HepG2 (cell line): ENCODE measurements around the gene LCE1A. TPM values are rescaled to one million over a fixed set of nuclear protein-coding genes. Genes with fewer than 3 reads are reported as not detected.

ENCODE experiments used
- ATAC-seq: fragments of 200-7000 bp; cut with Tn5 transposase; 3 replicates; pipeline ENCODE4 v1.9.1; 2020; ENCODE audit warnings: mild to moderate bottlenecking, moderate library complexity
- BruUV-seq: library from RNA; stranded (reverse); fragments of 400-500 nt; replicated peaks from 2 replicates; lab custom pipeline; 2021; lab: Mats Ljungman, UMichigan
- CTCF ChIA-PET: fragments of 300-600 bp; formaldehyde crosslinking; extraction: SDS; loops from one replicate; lab custom pipeline; 2021; ENCODE audit warnings: low total read pairs, inconsistent platforms, low intra/inter-chr PET ratio; lab: Yijun Ruan, JAX
- POLR2A ChIA-PET: fragments of 350-600 bp; sonication (Branson Sonifier 250); formaldehyde crosslinking; loops from one replicate; lab custom pipeline; 2020; ENCODE audit warnings: antibody characterized with exemption, inconsistent platforms; lab: Yijun Ruan, JAX
- DNase-seq: peaks from one replicate; pipeline ENCODE4 v3.0.0-alpha.2; 2015; ENCODE audit warnings: low spot score
- FAIRE-seq: peaks from 3 replicates; lab custom pipeline; 2011; peaks lifted over from hg19 to GRCh38; lab: Jason Lieb, UNC
- H2AFZ ChIP-seq: one replicate; pipeline ENCODE4 v1.6.1; 2011; ENCODE audit warnings: low read length, inconsistent platforms
- H3K27ac ChIP-seq: fragments of 300-600 bp; 3 replicates; pipeline ENCODE4 v1.8.0; 2011; ENCODE audit warnings: mixed run types, mild to moderate bottlenecking, mixed read lengths, low read length, inconsistent platforms; ENCODE audit not compliant: insufficient read depth; ENCODE audit errors: extremely low read length
- H3K27me3 ChIP-seq, 2 experiments: fragments of 200-600 bp in 1 of 2; 2 replicates in 1 of 2; 3 replicates in 1 of 2; pipeline versions ENCODE4 v1.6.0 to v1.8.0; 2011; ENCODE audit warnings: low read length in 2 of 2, mild to moderate bottlenecking in 2 of 2, moderate library complexity in 2 of 2, inconsistent platforms in 1 of 2; ENCODE audit not compliant: insufficient read depth in 2 of 2, control insufficient read depth in 1 of 2
- H3K36me3 ChIP-seq, 2 experiments: fragments of 200-600 bp in 1 of 2; replicated peaks in 1 of 2; 2 replicates in 1 of 2; 3 replicates in 1 of 2; pipeline versions ENCODE4 v1.5.1 to v1.8.0; 2011; ENCODE audit warnings: low read length in 2 of 2, inconsistent platforms in 1 of 2; ENCODE audit not compliant: insufficient read depth in 2 of 2, control insufficient read depth in 1 of 2
- H3K4me1 ChIP-seq: 2 replicates; pipeline ENCODE4 v1.5.1; 2012; ENCODE audit warnings: low read length, inconsistent platforms; ENCODE audit not compliant: insufficient read depth
- H3K4me2 ChIP-seq: 2 replicates; pipeline ENCODE4 v1.6.0; 2011; ENCODE audit warnings: low read depth, low read length, inconsistent platforms
- H3K4me3 ChIP-seq, 3 experiments: fragments of 200-600 bp in 1 of 3; sonication (generic), shearing (Covaris generic) in 1 of 3; replicated peaks in 1 of 3; 2 replicates each; pipeline ENCODE4 v1.5.1; 2011 to 2016; ENCODE audit warnings: low read length in 3 of 3, inconsistent platforms in 2 of 3, low read depth in 2 of 3, mild to moderate bottlenecking in 2 of 3, control low read depth in 1 of 3, mixed read lengths in 1 of 3; ENCODE audit not compliant: insufficient read depth in 1 of 3
- H3K79me2 ChIP-seq: one replicate; pipeline ENCODE4 v1.6.1; 2011; ENCODE audit warnings: low read length, inconsistent platforms; ENCODE audit not compliant: insufficient read depth
- H3K9ac ChIP-seq: 2 replicates; pipeline ENCODE4 v1.6.0; 2011; ENCODE audit warnings: mild to moderate bottlenecking, low read depth, low read length, inconsistent platforms; ENCODE audit not compliant: insufficient read depth
- H3K9me3 ChIP-seq: 2 replicates; pipeline ENCODE4 v1.5.1; 2012; ENCODE audit warnings: mild to moderate bottlenecking, low read length
- H4K20me1 ChIP-seq: 2 replicates; pipeline ENCODE4 v1.6.0; 2011; ENCODE audit warnings: inconsistent platforms, mild to moderate bottlenecking, low read length, moderate library complexity; ENCODE audit not compliant: insufficient read depth
- PAF1 ChIP-seq: IDR thresholded peaks from 2 replicates; pipeline ENCODE4 v1.6.1; 2016; ENCODE audit warnings: missing genetic modification reagents, missing compliant biosample characterization
- PLRG1 ChIP-seq: fragments of 450-650 bp; conservative IDR thresholded peaks from 2 replicates; pipeline ENCODE4 v1.6.1; 2016
- SKI ChIP-seq: fragments of 450-650 bp; IDR thresholded peaks from one replicate; pipeline ENCODE4 v1.6.1; 2018; ENCODE audit warnings: mild to moderate bottlenecking; ENCODE audit not compliant: partially characterized antibody
- ZNF30 ChIP-seq: sonication (generic); formaldehyde crosslinking; IDR thresholded peaks from 2 replicates; pipeline ENCODE4 v1.5.0; 2020; ENCODE audit warnings: mild to moderate bottlenecking, missing genetic modification reagents
- ZNF766 ChIP-seq: sonication (generic); formaldehyde crosslinking; IDR thresholded peaks from 2 replicates; pipeline ENCODE4 v1.5.0; 2020; ENCODE audit warnings: missing genetic modification reagents, borderline replicate concordance
- ZSCAN12 ChIP-seq: sonication (generic); formaldehyde crosslinking; IDR thresholded peaks from 2 replicates; pipeline ENCODE4 v1.9.0; 2021; ENCODE audit warnings: mild to moderate bottlenecking, missing genetic modification reagents
- WGBS: methylation state at CpG from one replicate; pipeline ENCODE4 v1.1.6; 2017; ENCODE audit warnings: low lambda C conversion rate; 5-methylcytosine and 5-hydroxymethylcytosine counted together
- in situ Hi-C: cut with HindIII; loops from 2 replicates; pipeline ENCODE4 v1.10.0; 2017; ENCODE audit warnings: low pct_unique_long_range_greater_than_20kb; ENCODE audit not compliant: extremely low pct_ligation_motif_present
- intact Hi-C: fragments of 100-400 bp; cut with micrococcal nuclease; formaldehyde crosslinking; loops from one replicate; pipeline ENCODE4 v1.10.0; 2022; ENCODE audit not compliant: unreplicated experiment
- polyA plus RNA-seq, 8 experiments: library from polyadenylated mRNA; depleted of rRNA in 3 of 8; stranded (reverse) in 7 of 8; unstranded in 1 of 8; fragments of >200 nt; fragmentation: Illumina TruSeq in 4 of 8; extraction: Trizol in 4 of 8; gene quantifications; 2 replicates each; pipeline versions ENCODE4 v1.2.1 to v1.2.3, GENCODE V29; 2011 to 2016; ENCODE audit warnings: low read depth in 4 of 8, missing spikeins in 1 of 8, mixed read lengths in 1 of 8; ENCODE audit not compliant: insufficient read depth in 1 of 8
- total RNA-seq, 5 experiments: library from RNA; depleted of rRNA; stranded (reverse); fragments of >200 nt; fragmentation: Illumina TruSeq; extraction: Trizol; gene quantifications; 2 replicates each; pipeline ENCODE4 v1.2.3, GENCODE V29; 2016; ENCODE audit warnings: low read depth in 1 of 5

The LCE1A gene
- total and polyA plus RNA-seq, 2 of the 13 experiments (the other 11 are each of a cell fraction or from before 2014, with no cell fraction given): not detected

GRCh38 chr1:152795686-152796085, 31.6 kb upstream of the LCE1A start:
- no peak overlapping the region for H3K9ac ChIP-seq
- no peak overlapping the region for H3K27ac ChIP-seq
- H3K79me2 ChIP-seq: no peaks in the 10 kb centered on the region
- no peak for DNase-seq
- H3K36me3 ChIP-seq: no peaks in the 10 kb centered on the region
- no peaks in the 10 kb centered on the region for H3K4me1 ChIP-seq
- H3K27me3 ChIP-seq: no peaks in the 10 kb centered on the region
- no peak for TF ChIP-seq SKI
- TF ChIP-seq ZSCAN12 (CRISPR knock-in tag): no peak
- no peak for TF ChIP-seq ZNF766 (CRISPR knock-in tag)
- no peak for TF ChIP-seq ZNF30
- TF ChIP-seq PAF1 (CRISPR knock-in tag): no peak
- H3K4me2 ChIP-seq: no peak overlapping the region
- no peak overlapping the region for H2AFZ ChIP-seq
- no TSS peak for BruUV-seq
- in situ Hi-C loops (no loop called here), intact Hi-C loops (no loop called here)
- ChIA-PET POLR2A (no interaction called here), CTCF (no interaction called here)
- no peak overlapping the region for H3K4me3 ChIP-seq
- no peaks in the 10 kb centered on the region for H4K20me1 ChIP-seq
- H3K9me3 ChIP-seq: no peaks in the 10 kb centered on the region
- 25% methylated on average over 4 of the region's 4 CpGs for WGBS
- no peak for FAIRE-seq
- ATAC-seq: no peak

- no peak within 1 kb of the TSS for H3K4me3 ChIP-seq
- intact Hi-C loops: no loop called here
Measured at GRCh38 chr1:152796421-152796820, 30.9 kb upstream of the LCE1A start, which contains the start of gene LCE1D. Gene LCE1D (plus strand): TSS chr1:152796721. CDS start chr1:152797795, 1,074 bp downstream.

More at GRCh38 chr1:152796421-152796820, 30.9 kb upstream of the LCE1A start, which contains the start of gene LCE1D:
- H3K4me2 ChIP-seq: no peak within 1 kb of the TSS
- DNase-seq (no peak), FAIRE-seq (no peak), ATAC-seq (no peak)
- H3K4me1 ChIP-seq: no peaks in the 10 kb centered on the region
- no peaks in the 10 kb centered on the region for H3K9me3 ChIP-seq
- H3K27me3 ChIP-seq: no peaks in the 10 kb centered on the region
- CTCF ChIA-PET: no interaction called here
- in situ Hi-C loops: no loop called here
- no peak within 1 kb of the TSS for H2AFZ ChIP-seq
- no peaks in the 10 kb centered on the region for H4K20me1 ChIP-seq
- POLR2A ChIA-PET: no interaction called here
- no peak within 1 kb of the TSS for H3K9ac ChIP-seq
- no peak within 1 kb of the TSS for H3K27ac ChIP-seq
- BruUV-seq: no TSS peak
- H3K36me3 ChIP-seq: no peaks in the 10 kb centered on the region
- no peak for TF ChIP-seq PLRG1
- TF ChIP-seq, all 625 proteins: peak for 0
- 0% methylated on average over 1 of the region's 3 CpGs for WGBS
- no peaks in the 10 kb centered on the region for H3K79me2 ChIP-seq
